Neuronal stem cell (in vitro differentiated cells): ENCODE measurements around the gene CR1L.
A peak's percentile ranks its signal among the peaks of the same experiment; 100 is the strongest.
"Not testable (repeated sequence)": the region's sequence is repeated elsewhere in the genome, so short reads cannot be mapped to it uniquely, and the experiment has no call there.

ENCODE experiments used
- DNase-seq: peaks from one replicate; pipeline ENCODE4 v3.0.0-alpha.2; 2013; ENCODE audit warnings: low spot score
- H2AFZ ChIP-seq: one replicate; pipeline ENCODE4 v1.6.1; 2013; ENCODE audit warnings: mild to moderate bottlenecking, low read length, inconsistent platforms
- H2AK5ac ChIP-seq: 2 replicates; pipeline ENCODE4 v1.6.1; 2013; ENCODE audit warnings: low read depth, mild to moderate bottlenecking, inconsistent platforms, low read length, moderate library complexity, mixed read lengths
- H2BK120ac ChIP-seq: 2 replicates; pipeline ENCODE4 v1.6.1; 2013; ENCODE audit warnings: low read depth, mild to moderate bottlenecking, inconsistent platforms, low read length, moderate library complexity, mixed read lengths
- H2BK12ac ChIP-seq: one replicate; pipeline ENCODE4 v1.6.1; 2013; ENCODE audit warnings: low read length, inconsistent platforms
- H2BK15ac ChIP-seq: 2 replicates; pipeline ENCODE4 v1.6.1; 2013; ENCODE audit warnings: mild to moderate bottlenecking, low read length, inconsistent platforms, mixed read lengths
- H2BK5ac ChIP-seq: one replicate; pipeline ENCODE4 v1.6.1; 2013; ENCODE audit warnings: inconsistent platforms, mild to moderate bottlenecking, low read length, moderate library complexity
- H3K14ac ChIP-seq: one replicate; pipeline ENCODE4 v1.6.1; 2013; ENCODE audit warnings: low read length, inconsistent platforms
- H3K18ac ChIP-seq: 2 replicates; pipeline ENCODE4 v1.6.1; 2013; ENCODE audit warnings: low read length, inconsistent platforms
- H3K23ac ChIP-seq: 2 replicates; pipeline ENCODE4 v1.6.1; 2013; ENCODE audit warnings: low read depth, mild to moderate bottlenecking, mixed read lengths, low read length, inconsistent platforms; ENCODE audit not compliant: poor library complexity
- H3K27ac ChIP-seq: replicated peaks from 3 replicates; pipeline ENCODE4 v1.5.1; 2013; ENCODE audit warnings: low read length, inconsistent platforms
- H3K27me3 ChIP-seq, 3 experiments: 2 replicates each; pipeline ENCODE4 v1.6.1; 2013; ENCODE audit warnings: low read length in 3 of 3, mild to moderate bottlenecking in 2 of 3, inconsistent platforms in 1 of 3, low read depth in 1 of 3, mixed read lengths in 1 of 3, moderate library complexity in 1 of 3; ENCODE audit not compliant: control insufficient read depth in 3 of 3, insufficient read depth in 3 of 3
- H3K36me3 ChIP-seq, 2 donors: replicated peaks in 1 of 2; 2 replicates each; pipeline ENCODE4 v1.6.1; 2013; ENCODE audit warnings: low read length in 2 of 2; ENCODE audit not compliant: control insufficient read depth in 2 of 2, insufficient read depth in 2 of 2
- H3K4ac ChIP-seq: 2 replicates; pipeline ENCODE4 v1.6.1; 2013; ENCODE audit warnings: inconsistent platforms, mild to moderate bottlenecking, low read length, moderate library complexity
- H3K4me1 ChIP-seq, 2 donors: 1 replicate in 1 of 2; 2 replicates in 1 of 2; pipeline ENCODE4 v1.6.1; 2013; ENCODE audit warnings: low read length in 2 of 2, low read depth in 1 of 2; ENCODE audit not compliant: control insufficient read depth in 2 of 2, insufficient read depth in 1 of 2
- H3K4me2 ChIP-seq: one replicate; pipeline ENCODE4 v1.6.1; 2013; ENCODE audit warnings: mild to moderate bottlenecking, low read length, inconsistent platforms; ENCODE audit not compliant: insufficient read depth, poor library complexity, severe bottlenecking
- H3K4me3 ChIP-seq, 2 donors: 2 replicates each; pipeline ENCODE4 v1.5.1; 2013; ENCODE audit warnings: low read length in 2 of 2, mild to moderate bottlenecking in 2 of 2, inconsistent platforms in 1 of 2, moderate library complexity in 1 of 2
- H3K79me1 ChIP-seq: one replicate; pipeline ENCODE4 v1.6.1; 2013; ENCODE audit warnings: low read depth, mild to moderate bottlenecking, inconsistent platforms, low read length, moderate library complexity
- H3K9ac ChIP-seq: one replicate; pipeline ENCODE4 v1.6.1; 2013; ENCODE audit warnings: mild to moderate bottlenecking, low read depth, low read length, inconsistent platforms; ENCODE audit not compliant: poor library complexity
- H3K9me3 ChIP-seq, 2 donors: replicated peaks in 1 of 2; 2 replicates each; pipeline versions ENCODE3 to v1.6.1; 2013; ENCODE audit warnings: low read length in 2 of 2, mild to moderate bottlenecking in 2 of 2, inconsistent platforms in 1 of 2, low read depth in 1 of 2, mixed read lengths in 1 of 2, moderate library complexity in 1 of 2; ENCODE audit not compliant: control insufficient read depth in 2 of 2, insufficient read depth in 1 of 2
- H4K8ac ChIP-seq: one replicate; pipeline ENCODE4 v1.6.1; 2013; ENCODE audit warnings: low read depth, mild to moderate bottlenecking, inconsistent platforms, low read length, moderate library complexity
- H4K91ac ChIP-seq: one replicate; pipeline ENCODE4 v1.6.1; 2013; ENCODE audit warnings: low read length, low read depth, mild to moderate bottlenecking, inconsistent platforms; ENCODE audit not compliant: poor library complexity
- WGBS, 2 donors: extraction: QIAGEN DNeasy Blood & Tissue Kit; methylation state at CpG; one replicate each; pipeline ENCODE4 v1.1.7; 2013; ENCODE audit warnings: missing lambda C conversion rate in 2 of 2, mixed read lengths in 1 of 2; ENCODE audit not compliant: insufficient read length in 2 of 2, insufficient replicate concordance in 1 of 2; ENCODE audit errors: extremely low coverage in 2 of 2; 5-methylcytosine and 5-hydroxymethylcytosine counted together

The CR1L gene

DNA sequence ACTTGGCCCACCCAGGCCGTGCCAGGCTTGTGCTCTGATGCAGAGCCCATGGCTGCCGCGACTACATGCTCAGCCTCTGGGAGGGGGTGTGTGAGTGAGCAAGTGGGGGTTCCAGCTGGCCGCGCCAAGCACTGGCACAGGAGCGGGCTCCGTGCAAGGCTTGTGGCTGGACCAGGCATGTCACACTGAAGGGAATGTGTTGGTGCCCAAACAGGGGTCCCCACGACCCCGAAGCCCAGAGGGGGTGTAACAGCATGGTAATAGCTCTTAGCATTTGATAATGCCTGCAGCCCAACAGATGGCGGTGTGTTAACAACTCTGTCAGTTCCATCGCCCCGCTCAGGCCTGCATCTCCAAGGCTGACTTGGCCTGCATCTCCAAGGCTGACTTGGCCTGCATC lies 68.6 kb downstream of the CR1L start:
- Histone ChIP-seq H3K4me3 (no peak overlapping the region), H4K91ac (no peak overlapping the region), H3K36me3 (no peaks in the 10 kb centered on the region), H3K27me3 (no peaks in the 10 kb centered on the region), H3K9me3 (no peaks in the 10 kb centered on the region), H3K18ac (no peak overlapping the region), H2BK12ac (no peak overlapping the region), H3K23ac (peak overlapping the region; percentile 6), H2BK15ac (no peak overlapping the region), H4K8ac (no peak overlapping the region), H3K4ac (no peak overlapping the region), H3K4me2 (no peak overlapping the region), H3K27ac (no peak overlapping the region), H2AK5ac (peak overlapping the region; percentile 11), H2BK120ac (no peak overlapping the region), H2BK5ac (no peak overlapping the region), H3K4me1 (no peaks in the 10 kb centered on the region), H3K79me1 (no peaks in the 10 kb centered on the region), H3K14ac (no peak overlapping the region), H2AFZ (no peak overlapping the region), H3K9ac (no peak overlapping the region)
- no CpG with 5 or more reads among the region's 12 CpGs for WGBS, 2 donors
- no peak for DNase-seq

DNA sequence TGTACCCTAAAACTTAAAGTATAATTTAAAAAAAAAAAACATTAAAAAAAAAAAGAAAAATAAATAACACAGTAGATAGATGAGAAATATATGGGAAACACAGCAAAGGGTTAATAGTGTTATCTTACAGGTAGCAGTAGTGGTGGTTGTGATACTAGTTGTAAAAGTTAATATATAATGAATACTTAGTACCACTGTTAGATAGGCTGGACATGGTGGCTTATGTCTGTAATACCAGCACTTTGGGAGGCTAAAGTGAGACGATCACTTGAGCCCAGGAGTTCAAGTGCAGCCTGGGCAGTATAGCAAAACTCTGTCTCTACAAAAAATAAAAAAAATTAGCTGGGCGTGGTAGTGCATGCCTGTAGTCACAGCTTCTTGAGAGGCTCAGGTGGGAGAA lies 74.3 kb downstream of the CR1L start:
- H3K4ac ChIP-seq = no peak overlapping the region
- H3K18ac ChIP-seq = no peak overlapping the region
- no peaks in the 10 kb centered on the region for H3K36me3 ChIP-seq
- no CpG with 5 or more reads among the region's 2 CpGs for WGBS, 2 donors
- H4K8ac ChIP-seq = no peak overlapping the region
- H2BK5ac ChIP-seq = no peak overlapping the region
- H3K27me3 ChIP-seq = no peaks in the 10 kb centered on the region
- H3K23ac ChIP-seq = no peak overlapping the region
- no peak overlapping the region for H2BK12ac ChIP-seq
- H3K4me2 ChIP-seq = no peak overlapping the region
- no peaks in the 10 kb centered on the region for H3K79me1 ChIP-seq
- no peak overlapping the region for H2BK120ac ChIP-seq
- no peak overlapping the region for H2AK5ac ChIP-seq
- no peak overlapping the region for H2AFZ ChIP-seq
- DNase-seq = no peak
- H3K9ac ChIP-seq = no peak overlapping the region
- no peak overlapping the region for H2BK15ac ChIP-seq
- no peak overlapping the region for H3K27ac ChIP-seq
- H3K4me1 ChIP-seq = no peaks in the 10 kb centered on the region
- H4K91ac ChIP-seq = no peak overlapping the region
- no peak overlapping the region for H3K4me3 ChIP-seq
- no peak overlapping the region for H3K14ac ChIP-seq
- no peaks in the 10 kb centered on the region for H3K9me3 ChIP-seq

DNA sequence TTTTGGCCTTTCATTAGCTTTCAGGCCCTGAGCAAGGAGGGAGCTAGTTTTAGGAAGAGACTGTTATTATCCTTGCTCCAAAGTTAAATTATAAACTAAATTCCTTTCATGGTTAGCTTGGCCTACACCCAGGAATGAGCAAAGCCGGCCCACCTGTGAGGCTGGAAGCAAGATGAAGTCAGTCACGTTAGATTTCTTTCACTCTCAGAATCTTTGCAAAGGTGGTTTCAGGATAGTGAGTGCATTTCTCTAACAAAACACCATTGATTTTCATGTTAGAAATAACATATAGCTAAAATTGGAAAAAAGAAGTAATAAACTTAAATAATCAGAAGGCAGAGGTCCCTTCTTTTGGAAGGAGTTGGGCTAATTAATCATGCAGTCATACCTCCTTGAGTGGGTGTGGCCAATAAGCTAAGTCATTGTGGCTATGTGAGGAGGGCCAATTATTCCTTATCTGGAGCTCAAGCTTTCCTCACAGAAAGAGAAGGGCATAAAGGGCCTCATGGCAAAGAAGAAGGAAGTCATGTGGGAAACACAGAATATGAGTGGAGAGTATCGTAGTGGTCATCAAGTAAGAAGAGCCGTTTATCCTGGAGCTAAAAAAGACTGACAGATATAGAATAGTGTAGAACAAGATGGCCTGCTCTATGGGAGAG lies 83.4 kb downstream of the CR1L start:
- not testable (repeated sequence) for DNase-seq, H4K8ac ChIP-seq

DNA sequence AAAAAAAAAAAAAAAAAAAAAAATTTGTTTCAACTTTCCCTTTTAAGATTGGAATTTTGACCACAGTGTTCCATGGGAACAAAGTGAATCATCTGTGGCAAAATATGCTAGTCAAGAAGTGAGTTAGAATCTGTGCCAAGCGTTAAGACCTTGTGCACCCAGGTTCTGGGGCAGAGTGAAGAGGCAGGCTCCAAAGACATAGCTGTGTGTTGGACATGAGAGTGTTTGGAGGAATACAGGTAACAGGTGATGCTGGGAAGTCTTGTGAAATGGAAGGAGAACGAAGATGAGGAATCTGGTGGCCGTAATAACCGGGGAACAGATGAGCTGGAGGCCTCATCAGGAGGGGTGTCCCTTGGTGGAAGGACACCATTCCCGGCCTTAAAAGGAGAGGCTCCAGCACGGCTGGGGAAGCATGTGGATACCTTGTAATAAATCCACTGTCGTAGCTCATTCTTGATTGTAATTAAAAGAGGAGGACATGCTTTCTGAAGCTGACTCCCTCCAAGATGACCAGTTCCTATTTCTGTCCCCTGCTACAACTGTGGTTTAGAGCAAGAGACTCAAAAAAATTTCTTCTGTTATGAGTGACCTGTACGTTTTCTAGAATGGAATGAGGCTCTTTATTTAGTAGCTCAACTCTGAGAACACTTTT lies 92.7 kb downstream of the CR1L start:
- not testable (repeated sequence) for H3K18ac ChIP-seq, H3K9ac ChIP-seq, H3K4me3 ChIP-seq, H3K23ac ChIP-seq, H2BK5ac ChIP-seq, H2BK15ac ChIP-seq, H2AK5ac ChIP-seq, H4K91ac ChIP-seq, H3K4me1 ChIP-seq, H4K8ac ChIP-seq, H3K27ac ChIP-seq, H2BK120ac ChIP-seq, H3K27me3 ChIP-seq, H3K79me1 ChIP-seq, H2AFZ ChIP-seq, DNase-seq, H3K4ac ChIP-seq, H3K14ac ChIP-seq, H2BK12ac ChIP-seq, H3K36me3 ChIP-seq, H3K9me3 ChIP-seq, H3K4me2 ChIP-seq
- no CpG with 5 or more reads among the region's 8 CpGs for WGBS, 2 donors

More for the DNA sequence above, 83.4 kb downstream of the CR1L start:
- not testable (repeated sequence) for H2BK12ac ChIP-seq, H2BK120ac ChIP-seq, H3K9ac ChIP-seq, H3K4me3 ChIP-seq, H3K18ac ChIP-seq, H3K27ac ChIP-seq, H3K14ac ChIP-seq, H2BK5ac ChIP-seq, H2AFZ ChIP-seq, H4K91ac ChIP-seq, H3K36me3 ChIP-seq, H3K9me3 ChIP-seq, H3K27me3 ChIP-seq, H3K4ac ChIP-seq, H2BK15ac ChIP-seq, H3K4me2 ChIP-seq, H2AK5ac ChIP-seq, H3K4me1 ChIP-seq, H3K23ac ChIP-seq, H3K79me1 ChIP-seq
- no CpG with 5 or more reads among the region's 4 CpGs for WGBS, 2 donors
